Left forelimb (tissue), 1 donor: ENCODE measurements around the gene ARHGEF1.
A peak's percentile ranks its signal among the peaks of the same experiment; 100 is the strongest.
"Not testable (repeated sequence)": the region's sequence is repeated elsewhere in the genome, so short reads cannot be mapped to it uniquely, and the experiment has no call there.

Source experiments
- DNase-seq: peaks from one replicate; pipeline ENCODE4 v3.0.0-alpha.2; 2018; ENCODE audit warnings: low spot score

Gene ARHGEF1

DNA sequence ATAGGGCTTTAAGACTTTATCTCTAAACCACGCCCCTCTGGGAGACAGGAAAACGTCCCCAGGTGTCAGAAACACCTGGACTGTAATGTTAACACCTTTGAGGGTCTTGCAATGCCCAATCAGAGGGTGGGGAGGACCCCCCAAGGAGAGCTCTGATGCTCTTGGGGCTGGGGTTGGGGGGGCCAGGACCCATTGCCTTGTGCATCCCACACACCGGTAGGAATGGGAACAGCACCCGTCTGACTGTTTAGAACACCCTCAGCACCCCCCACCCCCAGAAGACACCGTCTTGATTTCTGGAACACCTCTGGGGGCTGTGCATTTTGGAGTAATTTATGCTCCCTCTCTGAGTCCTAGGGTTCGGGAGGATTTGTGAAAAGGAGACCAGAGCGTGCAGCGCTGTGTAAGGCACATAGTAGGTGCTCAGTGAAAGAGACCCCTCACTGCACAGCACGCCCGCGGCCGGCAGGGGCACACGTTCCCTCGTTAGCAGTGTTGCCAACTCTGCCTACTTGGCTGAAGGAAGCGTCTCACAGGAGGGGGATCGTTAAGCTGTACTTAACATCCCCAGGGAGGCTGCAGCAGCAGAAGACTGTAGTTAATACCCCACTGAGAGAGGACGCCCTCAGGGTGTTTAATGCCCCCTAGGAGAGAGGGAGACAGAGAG is 48.1 kb downstream of the ARHGEF1 start:
- no peak for DNase-seq

- no peak for DNase-seq
Observed at GRCh38 chr19:41932259-41932719, 49.3 kb downstream of the ARHGEF1 start.

GRCh38 chr19:41932720-41933332 is 49.8 kb downstream of the ARHGEF1 start:
- no peak for DNase-seq

DNA sequence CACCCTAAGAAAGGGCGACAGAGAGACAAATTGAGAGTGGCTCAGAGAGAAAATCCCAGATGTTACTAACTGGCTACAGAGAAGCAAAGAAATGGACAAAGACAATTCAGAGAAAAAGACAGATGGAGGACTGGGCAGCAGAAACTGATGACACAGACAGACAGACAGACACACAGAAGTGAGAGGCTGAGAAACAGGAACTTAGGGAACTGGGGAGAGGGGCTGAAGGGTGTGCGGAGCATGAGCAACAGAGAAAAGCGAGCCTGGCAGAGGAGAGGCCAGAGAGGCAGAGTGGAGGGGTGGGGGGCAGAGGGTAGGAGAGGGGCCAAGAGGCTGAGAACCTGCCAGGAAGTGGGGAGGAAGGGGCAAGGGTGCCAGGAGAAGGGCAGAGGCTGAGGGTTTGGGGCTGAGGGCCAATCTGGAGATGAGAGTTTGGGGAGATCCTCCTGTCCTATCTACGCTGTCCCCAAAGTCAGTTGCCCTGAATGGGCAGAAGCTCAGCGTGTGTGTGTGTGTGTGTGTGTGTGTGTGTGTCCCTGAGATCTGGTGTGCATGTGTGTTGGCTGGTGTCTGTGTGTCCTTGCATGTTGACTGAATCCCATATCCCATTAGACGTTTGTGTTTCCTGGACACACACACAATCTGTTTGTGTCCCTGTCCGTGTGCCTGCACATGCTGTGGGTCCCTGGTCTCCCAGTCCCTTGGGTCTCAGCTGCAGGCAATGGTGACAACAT is 50.9 kb downstream of the ARHGEF1 start:
- DNase-seq: no peak

DNA sequence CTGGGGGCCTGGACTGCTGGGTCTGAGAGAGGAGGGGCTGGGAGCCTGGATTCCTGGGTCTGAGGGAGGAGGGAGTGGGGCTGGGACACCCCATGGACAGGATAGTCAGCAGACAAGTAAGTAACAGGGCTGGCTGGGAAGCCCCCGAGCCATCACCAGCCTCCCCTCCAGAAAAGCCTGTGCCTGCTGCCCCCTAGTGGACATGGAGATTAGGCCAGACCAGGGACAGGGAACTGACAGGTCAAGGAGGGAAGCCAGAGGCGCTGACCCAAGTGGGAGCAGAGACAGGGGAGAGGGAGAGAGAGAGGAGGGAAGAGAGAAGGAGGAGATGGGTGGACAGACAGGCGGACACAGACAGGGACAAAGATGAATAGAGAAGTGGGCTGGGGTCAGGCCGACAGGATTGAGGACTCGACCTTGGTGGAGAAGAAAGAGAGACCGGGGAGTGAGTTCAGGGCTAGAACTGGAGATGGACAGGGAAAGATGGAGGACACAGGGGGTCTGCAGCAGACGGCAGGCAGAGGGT is 51.9 kb downstream of the ARHGEF1 start:
- DNase-seq: no peak

DNA sequence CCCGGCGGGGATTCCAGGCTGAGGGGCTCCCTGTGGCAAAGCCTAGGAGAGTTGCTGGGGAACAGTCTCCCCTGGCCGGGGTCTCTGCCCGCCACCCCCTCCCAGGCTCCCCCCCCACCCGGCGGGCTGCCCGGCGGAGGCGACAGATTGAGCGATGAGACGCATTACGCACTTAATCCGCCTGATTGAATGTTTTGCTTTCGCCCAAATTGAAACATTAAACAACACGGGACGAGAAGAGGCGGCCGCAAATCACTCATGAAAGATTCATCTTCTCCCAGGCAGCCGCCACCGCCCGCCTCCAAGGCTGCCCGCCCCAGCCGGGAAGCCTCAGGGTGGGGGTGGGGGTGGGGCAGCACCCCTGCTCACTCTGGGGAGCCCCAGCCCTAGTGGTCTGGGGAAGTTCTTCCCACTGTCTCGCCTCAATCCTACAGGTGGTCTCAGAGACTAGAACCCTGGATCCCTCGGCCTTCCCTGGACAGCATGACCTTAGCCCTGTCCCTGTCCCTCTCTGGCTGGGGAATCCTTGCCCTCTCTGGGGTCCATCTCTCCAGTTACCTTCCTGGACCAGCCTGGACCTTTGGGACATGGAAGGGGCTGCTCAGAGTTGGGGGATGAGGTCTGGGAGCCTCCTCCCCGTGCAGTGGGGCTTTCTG is 52.9 kb downstream of the ARHGEF1 start:
- DNase-seq: no peak

GRCh38 chr19:41936416-41936850 is 53.4 kb downstream of the ARHGEF1 start:
- DNase-seq: no peak

GRCh38 chr19:41936961-41937360 is 54.0 kb downstream of the ARHGEF1 start:
- DNase-seq: no peak

GRCh38 chr19:41937525-41938468 is 54.8 kb downstream of the ARHGEF1 start:
- no peak for DNase-seq

DNA sequence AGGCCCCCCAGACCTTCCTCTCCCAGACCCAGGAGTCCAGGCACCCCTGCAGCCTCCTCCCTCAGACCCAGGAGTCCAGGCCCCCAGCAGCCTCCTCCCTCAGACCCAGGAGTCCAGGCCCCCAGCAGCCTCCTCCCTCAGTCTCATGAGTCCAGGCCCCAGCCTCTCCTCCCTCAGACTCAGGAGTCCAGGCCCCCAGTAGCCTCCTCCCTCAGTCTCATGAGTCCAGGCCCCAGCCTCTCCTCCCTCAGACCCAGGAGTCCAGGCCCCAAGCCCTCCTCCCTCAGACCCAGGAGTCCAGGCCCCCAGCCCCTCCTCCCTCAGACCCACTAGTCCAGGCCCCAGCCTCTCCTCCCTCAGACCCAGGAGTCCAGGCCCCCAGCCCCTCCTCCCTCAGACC is 56.2 kb downstream of the ARHGEF1 start:
- not testable (repeated sequence) for DNase-seq

GRCh38 chr19:41939861-41940730 is 57.1 kb downstream of the ARHGEF1 start:
- peak; percentile 75 for DNase-seq

- DNase-seq: no peak
Observed at GRCh38 chr19:41940731-41941409, 57.9 kb downstream of the ARHGEF1 start.

- DNase-seq: no peak
Observed at GRCh38 chr19:41941410-41942202, 58.6 kb downstream of the ARHGEF1 start.

DNA sequence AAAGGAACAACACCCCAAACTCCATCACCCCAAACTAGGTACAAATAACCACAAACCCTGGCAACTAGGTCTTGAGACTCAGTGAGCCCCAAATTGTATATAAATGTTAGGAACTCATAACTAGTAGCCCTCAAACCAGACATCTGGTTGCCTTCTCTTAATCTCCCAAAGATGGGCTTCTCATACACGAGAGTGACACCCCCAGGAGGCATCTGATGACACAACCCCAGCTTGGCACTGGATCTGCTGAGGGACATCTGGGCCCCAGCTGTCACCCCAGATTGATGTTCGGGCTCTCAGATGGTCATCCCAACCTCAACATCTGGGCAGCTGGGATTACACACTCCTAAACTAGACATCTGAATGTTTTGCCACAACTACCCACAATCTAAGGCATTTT is 61.4 kb downstream of the ARHGEF1 start:
- no peak for DNase-seq

GRCh38 chr19:41945135-41945766 is 62.3 kb downstream of the ARHGEF1 start:
- DNase-seq: no peak

GRCh38 chr19:41947091-41947490 is 64.1 kb downstream of the ARHGEF1 start:
- no peak for DNase-seq

DNA sequence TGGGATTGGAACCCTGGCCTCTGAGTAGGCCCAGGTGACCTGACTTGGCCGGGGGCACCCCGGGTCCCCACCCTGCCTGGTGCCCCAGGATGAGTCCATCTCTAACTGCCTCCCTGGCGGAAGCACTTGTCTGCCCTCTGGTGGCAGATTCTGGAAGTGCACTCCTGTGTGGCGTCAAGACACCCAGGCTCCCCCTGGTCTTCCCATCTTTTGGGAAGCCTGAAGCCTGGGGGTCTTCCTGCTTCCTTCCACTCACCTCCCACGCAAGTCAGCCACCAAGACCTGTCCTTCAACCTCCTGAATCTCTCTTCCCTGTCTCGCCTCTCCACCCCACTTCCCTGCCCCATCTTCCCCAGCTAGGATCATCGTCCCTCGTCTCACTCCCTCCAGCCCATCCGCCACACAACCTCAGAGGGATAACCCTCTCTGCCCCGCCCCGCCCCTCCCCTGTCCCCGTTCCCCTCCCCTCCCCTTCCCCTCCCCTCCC is 68.7 kb downstream of the ARHGEF1 start:
- DNase-seq: peak; percentile 84

GRCh38 chr19:41955521-41955920 is 72.5 kb downstream of the ARHGEF1 start:
- no peak for DNase-seq
